Lung microvascular endothelial cell (primary cell): Measurements from ENCODE around the gene LIF. TPM values are rescaled to one million over a fixed set of nuclear protein-coding genes. Genes with fewer than 3 reads are reported as not detected.

Experiments
- DNase-seq, 2 donors: peaks; one replicate each; pipeline versions ENCODE4 v3.0.0 to v3.0.0-alpha.2; 2010; ENCODE audit warnings: low read depth in 2 of 2
- total RNA-seq: library from RNA; depleted of rRNA; stranded (reverse); fragments of >200 nt; gene quantifications from 2 replicates; pipeline ENCODE4 v1.2.1, GENCODE V29; 2014

The LIF gene
- total RNA-seq, 1 donor from 2014 or later: 0.20 TPM

- no peak for DNase-seq
Measured at GRCh38 chr22:30284666-30285065, 38.1 kb upstream of the LIF start.

DNA sequence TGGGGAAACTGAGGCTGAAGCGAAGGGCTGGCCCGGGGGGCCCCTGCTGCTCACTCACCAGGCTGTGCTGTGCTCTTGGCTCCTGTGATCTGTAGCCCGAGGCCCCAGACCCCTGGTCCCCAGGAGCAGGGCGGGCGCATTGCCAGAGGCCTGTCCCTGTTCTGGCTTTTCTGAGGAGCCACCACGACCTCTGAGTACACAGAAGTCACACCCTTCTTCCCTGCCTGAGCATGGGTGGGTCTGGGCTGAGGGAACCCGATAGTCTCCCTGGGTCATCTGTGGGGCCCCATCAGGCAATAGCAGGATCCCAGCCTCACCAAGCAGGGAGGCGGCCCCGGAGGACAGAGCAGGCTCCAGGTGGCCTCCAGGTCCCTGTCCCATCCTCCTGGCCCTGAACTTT is 37.6 kb upstream of the LIF start:
- no peak for DNase-seq

GRCh38 chr22:30283342-30283741 is 36.8 kb upstream of the LIF start:
- no peak for DNase-seq

GRCh38 chr22:30282616-30283046 is 36.1 kb upstream of the LIF start:
- DNase-seq: no peak

- no peak for DNase-seq
Measured at GRCh38 chr22:30280505-30280904, 33.9 kb upstream of the LIF start.

- DNase-seq: no peak
Measured at GRCh38 chr22:30279932-30280331, 33.4 kb upstream of the LIF start.

DNA sequence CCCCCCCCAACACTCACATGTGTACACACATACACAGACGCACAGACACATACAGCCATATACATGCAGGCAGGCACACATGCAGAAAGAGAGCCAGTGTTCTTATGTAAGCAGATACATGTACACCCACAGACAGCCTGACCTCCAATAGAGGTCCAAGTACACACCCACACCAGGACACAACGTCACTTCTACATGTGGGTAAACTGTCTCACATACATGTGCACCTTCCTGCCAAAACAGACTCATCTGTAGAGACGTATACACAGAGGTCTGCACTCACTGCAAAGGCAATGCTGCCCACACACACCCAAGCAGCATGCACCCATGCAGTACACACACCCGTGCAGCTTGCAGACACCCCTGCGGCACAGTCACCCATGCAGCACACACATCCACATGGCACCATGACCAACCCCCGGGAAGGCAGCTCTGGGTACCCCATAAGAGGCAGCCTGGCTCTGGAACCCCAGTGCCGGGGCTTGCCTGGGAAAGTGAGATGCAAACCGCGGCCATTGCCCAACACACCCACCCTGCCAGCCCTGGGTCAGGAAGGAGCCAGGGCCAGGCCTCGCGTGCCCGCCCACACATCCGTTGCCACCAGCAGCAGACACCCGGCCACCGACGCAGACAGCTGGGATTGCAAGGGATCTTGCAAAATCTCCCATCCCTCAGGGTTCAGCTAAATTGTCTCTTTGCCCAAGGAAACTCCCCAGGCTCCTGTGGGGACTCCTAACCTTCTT is 32.7 kb upstream of the LIF start:
- no peak for DNase-seq

GRCh38 chr22:30277547-30278344 is 31.2 kb upstream of the LIF start:
- DNase-seq: peak in 1 of 2 donors; percentile 83

GRCh38 chr22:30276039-30276438 is 29.5 kb upstream of the LIF start:
- DNase-seq: no peak

DNA sequence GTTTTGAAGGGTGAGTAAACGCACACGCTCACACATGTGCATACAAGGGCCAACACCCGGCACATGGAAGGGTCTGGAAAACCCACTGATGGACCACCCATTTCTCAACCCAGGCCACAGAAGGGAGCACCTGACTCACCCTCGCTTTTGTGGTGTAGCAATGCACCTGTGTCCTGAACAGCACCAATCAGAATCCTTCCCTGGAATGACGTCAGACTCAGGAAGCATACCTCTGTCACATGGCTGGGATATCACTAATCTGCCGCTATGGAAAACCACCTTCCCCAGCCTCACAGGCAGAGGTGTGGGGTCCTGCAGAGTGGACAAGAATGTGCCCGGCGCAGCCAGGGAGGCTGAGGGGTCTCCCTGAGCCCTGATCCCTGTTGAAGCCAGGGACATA is 29.1 kb upstream of the LIF start:
- DNase-seq: no peak

GRCh38 chr22:30274437-30274812 is 27.9 kb upstream of the LIF start:
- no peak for DNase-seq

DNA sequence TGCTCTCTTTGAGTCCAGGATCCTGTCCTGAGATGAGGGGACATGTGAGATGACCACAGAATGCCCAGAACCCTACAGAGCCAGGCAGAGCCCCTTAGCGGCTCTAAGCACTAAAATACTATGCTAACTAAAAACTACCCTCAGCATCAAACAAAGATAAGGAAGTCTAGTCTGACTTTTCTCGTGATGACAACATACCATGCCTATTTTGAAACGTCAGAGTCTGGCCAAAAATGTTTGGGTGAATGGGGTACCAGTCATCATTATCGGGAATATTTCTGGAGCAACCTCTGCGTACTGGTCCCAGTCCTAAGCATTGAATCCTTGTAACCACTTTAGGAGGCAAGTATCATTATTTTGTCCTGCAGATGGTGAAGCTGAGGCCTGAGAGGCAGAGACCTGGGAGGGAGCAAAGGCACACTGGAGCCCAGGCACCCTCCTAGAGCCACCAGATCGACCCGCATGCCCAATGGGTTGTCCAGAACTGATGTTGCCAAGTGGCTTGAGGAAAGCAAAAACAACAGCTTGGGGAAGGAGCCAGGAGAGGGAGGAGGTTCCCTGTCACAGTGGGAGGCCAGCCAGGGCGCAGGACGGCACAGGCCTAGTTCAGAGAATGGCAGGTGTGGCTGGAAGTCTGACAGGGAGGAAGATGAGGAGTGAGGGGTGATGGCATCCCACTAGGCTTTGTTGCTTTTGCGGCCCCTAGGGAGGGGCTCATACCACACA is 27.3 kb upstream of the LIF start:
- no peak for DNase-seq

DNA sequence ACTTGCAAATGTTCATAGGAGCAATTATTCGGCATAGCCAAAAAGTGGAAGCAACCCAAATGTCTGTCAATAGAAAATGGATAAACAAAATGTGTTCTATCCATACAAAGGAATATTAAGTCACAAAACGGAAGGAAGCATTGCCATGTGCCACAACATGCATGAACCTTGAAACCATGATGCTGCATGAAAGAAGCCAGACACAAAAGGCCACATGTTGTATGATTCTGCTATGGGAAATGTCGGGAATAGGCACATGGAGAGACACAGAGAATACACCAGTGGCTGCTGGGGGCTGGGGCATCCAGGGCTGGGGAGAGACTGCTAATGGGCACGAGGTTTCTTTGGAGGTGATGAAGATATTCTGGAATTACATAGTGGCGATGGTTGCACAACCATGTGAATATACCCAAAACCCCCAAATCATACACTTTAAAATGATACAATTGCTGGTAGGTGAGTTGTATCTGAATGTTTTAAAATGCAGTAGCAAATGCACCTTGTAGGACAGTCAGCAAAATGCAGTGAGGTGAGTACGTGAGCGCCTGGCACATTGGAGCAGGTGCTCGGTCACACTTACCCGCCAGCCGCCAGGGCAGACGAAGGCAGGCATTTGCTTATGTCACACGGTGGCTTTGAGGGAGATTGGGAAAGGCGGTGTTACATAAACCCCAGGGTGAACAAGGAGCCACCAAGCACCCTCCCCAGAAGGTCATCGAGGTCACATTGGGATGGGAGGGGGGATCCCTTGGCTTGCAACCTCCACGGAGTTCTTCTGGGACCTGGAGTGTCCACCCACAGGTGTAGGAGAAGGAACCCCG is 26.4 kb upstream of the LIF start:
- peak in 1 of 2 donors; percentile 55 for DNase-seq

- peak; percentile 92 to 93 for DNase-seq
Measured at GRCh38 chr22:30270832-30271231, 24.3 kb upstream of the LIF start.

DNA sequence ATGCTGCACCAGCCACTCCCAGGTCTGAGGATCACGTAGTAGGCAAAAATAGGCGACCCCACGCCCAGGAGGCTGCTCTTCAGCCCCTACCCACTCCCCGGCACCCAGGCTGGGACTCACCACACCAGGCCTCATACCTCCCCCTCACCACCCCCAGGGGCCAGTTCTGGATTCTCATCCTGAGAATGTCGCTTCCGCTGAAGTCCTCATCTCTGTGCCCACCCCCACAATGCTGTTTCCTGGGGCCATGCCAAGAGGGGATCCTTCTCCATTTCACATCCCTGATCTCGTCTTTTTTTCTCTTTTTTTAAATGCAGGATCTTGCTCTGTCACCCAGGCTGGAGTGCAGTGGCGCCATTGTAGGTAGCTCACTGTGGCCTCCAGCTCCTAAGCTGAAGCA is 21.8 kb upstream of the LIF start:
- no peak for DNase-seq

DNA sequence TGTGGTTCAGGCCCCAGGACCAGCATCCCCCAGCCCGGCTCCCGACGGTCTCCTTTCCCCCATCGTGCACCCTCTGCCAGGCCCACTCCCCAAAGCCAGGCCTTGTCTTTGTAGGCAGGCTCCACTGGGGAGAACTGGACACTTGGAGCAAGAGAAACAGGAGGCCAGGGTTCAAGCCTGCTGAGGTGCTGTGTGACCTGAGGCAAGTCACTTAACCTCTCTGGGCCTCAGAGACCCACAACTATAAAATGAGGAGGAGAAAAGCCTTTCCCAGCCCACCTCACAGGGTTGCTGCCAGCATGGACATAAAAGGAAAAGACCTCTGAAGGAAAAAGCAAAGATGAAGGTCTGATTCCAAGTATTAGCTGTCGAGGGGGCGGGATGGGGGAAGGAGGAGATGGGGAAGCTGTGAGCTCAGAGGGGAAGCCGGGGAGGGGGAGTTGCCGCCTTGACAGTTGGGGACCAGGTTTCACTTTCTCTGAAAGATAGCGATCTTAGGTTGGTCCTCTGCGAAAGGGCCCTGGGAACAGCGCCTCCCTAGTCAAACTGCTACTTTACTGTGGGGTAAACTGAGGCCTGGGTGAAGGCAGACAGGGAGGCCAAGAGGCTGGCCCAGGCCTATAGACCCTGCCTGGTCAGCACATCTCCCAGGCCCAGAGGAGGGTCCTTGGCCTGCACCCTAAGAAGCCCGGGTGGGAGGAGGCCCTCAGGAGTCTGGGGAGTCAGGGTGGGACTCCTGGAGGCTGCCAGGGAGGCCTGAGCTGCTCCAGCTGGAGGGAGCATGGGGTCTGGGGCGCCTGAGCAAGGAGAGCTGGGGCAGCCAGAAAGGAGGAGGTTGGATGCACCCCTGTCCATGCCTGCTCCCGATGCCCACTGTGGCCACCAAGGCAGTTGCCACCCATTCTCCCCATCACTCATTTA is 21.1 kb upstream of the LIF start:
- no peak for DNase-seq

DNA sequence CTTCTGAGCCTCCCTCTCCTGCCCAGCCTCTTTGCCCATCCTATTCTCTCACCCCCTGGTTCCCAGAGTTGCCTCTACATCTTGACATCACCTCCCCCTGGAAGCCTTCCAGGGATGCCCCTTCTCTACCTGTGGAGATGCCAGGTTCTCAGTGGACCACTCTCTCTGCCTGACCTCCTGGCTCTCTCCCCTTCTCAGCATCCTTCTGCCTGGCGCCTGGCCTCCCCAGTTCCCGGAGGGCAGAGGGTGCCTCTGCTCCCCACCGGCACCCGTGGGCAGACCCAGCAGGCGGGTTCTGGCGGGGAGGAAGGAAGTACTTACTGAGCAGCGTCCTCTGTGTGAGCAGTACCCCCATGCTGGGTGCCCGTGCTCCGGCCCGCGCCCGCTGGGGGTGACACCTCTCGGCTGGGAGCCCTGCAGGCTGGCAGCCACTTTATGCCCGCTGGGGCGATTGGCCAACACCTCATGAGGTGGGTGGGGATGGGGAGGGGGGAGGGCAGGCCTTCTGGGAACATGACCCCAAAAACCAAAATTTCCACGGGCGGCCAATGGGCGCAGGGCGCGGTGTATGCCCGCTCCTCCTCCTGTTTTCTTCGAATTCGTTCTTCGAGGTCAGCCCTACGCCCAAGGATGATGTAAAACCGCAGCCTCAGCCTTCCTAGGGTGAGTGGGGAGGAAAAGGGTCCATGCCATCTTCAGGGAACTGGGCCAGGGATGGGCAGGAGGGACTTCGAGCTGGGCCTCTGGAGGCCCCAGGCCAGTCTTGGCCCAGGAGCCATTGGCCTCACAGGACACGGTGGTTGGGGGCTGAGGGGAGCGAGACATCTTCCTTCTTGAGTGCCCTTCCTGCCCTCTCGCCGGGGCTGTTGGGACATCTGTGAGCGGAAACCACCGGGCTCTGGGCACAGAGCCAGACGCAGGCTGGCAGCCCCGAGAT is 20.2 kb upstream of the LIF start, which contains the start of gene OSM:
OSM (minus strand) TSS at position 407 of the 937 bp plus-strand sequence; CDS start at position 355, 52 bp downstream.
- peak in 1 of 2 donors; percentile 34 for DNase-seq

DNA sequence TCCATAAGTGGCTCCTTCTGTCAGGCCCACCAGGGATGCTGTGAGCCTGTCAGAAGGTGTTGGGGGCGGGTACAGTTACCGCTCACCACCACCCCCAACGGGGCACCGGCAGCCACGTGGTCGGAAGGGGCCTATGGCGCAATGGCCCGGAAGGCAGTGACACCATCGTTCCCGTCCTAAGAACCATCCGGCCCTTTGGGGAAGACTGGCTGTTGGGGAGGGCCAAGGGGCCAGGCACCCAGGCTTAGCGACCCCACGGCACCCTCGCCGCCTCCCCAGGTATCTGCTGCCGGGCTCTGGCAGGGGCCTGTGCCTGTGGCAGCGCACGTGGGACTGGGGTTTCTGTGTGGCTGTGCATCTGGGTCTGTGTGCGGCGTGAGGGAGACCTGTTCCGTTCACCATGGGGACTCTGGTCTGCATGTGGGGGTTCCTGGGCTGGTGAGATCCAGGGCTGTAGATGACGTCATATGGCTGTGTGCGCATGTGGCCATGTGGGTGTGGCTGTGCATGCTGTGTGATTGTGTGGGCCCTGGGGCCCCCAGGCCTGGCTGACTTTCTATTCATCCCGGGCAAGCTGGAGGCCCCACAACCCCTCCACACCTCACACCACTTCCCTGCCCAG is 19.4 kb upstream of the LIF start:
- DNase-seq: no peak
